ENCODE measurements around the gene TAOK1.
"Not testable (repeated sequence)": the region's sequence is repeated elsewhere in the genome, so short reads cannot be mapped to it uniquely, and the experiment has no call there.

Gene TAOK1

DNA sequence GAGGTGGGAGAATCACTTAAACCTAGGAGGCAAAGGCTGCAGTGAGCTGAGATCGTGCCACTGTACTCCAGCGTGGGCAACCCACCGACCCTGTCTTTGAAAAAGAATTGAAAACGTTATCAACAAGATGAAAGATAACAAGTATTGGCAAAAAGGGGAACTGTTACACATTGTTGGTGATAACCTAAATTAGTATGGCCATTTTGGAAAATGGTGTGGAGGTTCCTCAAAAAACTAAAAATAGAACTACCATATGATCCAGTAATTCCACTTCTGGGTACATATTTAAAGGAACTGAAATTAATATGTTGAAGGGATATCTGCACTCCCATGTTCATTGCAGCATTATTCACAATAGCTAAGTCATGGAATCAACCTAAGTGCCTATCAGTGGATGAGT is 115.7 kb downstream of the TAOK1 start:
- no peaks in the 10 kb centered on the region for H3K9me3 ChIP-seq (ENCODE audit: control insufficient read depth, insufficient read depth, low read length)
- peaks cover 5% of the 10 kb centered on the region for H3K36me3 ChIP-seq (ENCODE audit: insufficient read depth, low read length)
- no peaks in the 10 kb centered on the region for H3K4me1 ChIP-seq (ENCODE audit: insufficient read depth, low read length)
- no peak overlapping the region for H3K9ac ChIP-seq (ENCODE audit: low read depth, low read length)

DNA sequence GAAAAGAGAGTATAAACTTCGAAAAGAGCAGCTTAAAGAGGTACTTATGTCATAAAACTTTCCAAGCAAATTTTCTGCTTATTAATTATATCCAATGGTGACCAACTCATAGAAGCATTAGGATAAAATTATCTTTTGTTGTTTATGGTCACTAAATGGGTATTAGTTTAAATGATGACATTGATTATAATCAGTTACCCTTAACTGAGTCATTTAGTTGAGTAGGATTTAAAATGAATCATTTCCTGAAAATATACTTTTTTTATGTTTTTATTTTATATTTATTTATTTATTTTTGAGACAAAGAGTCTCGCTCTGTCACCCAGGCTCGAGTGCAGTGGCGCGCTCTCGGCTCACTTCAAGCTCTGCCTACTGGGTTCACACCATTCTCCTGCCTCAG is 120.8 kb downstream of the TAOK1 start:
- Histone ChIP-seq H3K9ac (ENCODE audit: low read depth, low read length) (no peak overlapping the region), H3K36me3 (ENCODE audit: insufficient read depth, low read length) (no peaks in the 10 kb centered on the region), H3K4me1 (ENCODE audit: insufficient read depth, low read length) (no peaks in the 10 kb centered on the region), H3K9me3 (ENCODE audit: control insufficient read depth, insufficient read depth, low read length) (no peaks in the 10 kb centered on the region)

DNA sequence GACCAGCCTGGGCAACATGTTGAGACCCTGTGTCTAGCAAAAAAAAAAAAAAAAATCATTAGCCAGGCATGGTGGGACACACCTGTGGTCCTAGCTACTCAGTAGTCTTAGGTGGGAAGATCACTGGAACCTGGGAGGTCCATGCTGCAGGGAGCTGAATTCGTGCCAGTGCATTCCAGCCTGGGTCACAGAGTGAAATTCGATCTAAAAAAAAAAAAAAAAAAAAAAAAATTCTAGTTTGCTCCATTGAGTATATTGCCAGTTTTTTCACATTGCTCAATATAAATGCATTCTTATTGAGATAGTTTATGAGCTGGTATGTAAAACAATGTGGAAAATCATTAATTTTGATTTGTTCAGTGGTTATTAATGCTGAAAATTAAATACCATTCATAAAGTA is 124.6 kb downstream of the TAOK1 start:
- no peak overlapping the region for H3K9ac ChIP-seq (ENCODE audit: low read depth, low read length)
- peaks cover 4% of the 10 kb centered on the region; the same call in 1 of the 2 replicates for H3K36me3 ChIP-seq (ENCODE audit: insufficient read depth, low read length)
- no peaks in the 10 kb centered on the region for H3K4me1 ChIP-seq (ENCODE audit: insufficient read depth, low read length)
- no peaks in the 10 kb centered on the region for H3K9me3 ChIP-seq (ENCODE audit: control insufficient read depth, insufficient read depth, low read length)

DNA sequence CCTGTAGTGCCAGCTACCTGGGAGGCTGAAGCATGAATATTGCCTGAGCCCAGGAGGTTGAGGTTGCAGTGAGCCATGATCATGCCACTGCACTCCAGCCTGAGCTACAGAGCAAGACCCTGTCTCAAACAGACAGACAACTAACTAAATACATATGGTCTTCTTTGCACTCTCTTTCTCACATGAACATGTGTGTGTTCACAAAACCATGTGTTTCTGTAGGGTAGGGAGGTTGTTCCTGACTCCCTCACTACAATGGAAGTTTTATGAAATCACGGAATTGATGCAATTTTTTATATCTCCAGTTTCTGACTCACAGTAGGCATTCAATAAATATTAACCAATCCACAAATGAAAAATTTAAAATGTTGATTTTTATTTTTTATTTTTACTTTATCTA is 128.2 kb downstream of the TAOK1 start:
- no peaks in the 10 kb centered on the region for H3K9me3 ChIP-seq (ENCODE audit: control insufficient read depth, insufficient read depth, low read length)
- H3K4me1 ChIP-seq (ENCODE audit: insufficient read depth, low read length) = no peaks in the 10 kb centered on the region
- no peak overlapping the region for H3K9ac ChIP-seq (ENCODE audit: low read depth, low read length)
- peaks cover 8% of the 10 kb centered on the region; the same call in 1 of the 2 replicates for H3K36me3 ChIP-seq (ENCODE audit: insufficient read depth, low read length)

DNA sequence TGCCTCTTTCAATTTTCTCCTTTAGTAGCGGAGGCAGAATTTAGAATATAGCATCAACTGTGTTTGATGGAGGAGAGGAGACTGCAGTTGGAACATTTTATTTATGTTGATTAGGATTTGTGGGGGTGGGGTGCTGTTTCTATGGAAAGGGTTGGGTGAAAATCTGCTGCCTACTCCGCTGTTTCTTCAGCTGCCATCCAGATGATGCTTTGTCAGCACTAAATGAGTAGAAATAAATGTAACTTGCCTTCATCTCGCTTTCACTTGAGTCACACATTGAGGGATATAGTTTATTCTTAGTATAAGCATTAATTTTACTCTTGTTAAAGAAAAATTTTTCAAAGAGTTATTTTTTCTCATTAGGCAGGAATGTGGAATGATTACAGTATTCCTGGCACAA is 134.5 kb downstream of the TAOK1 start:
- no peak overlapping the region for H3K9ac ChIP-seq (ENCODE audit: low read depth, low read length)
- peaks cover 9% of the 10 kb centered on the region; the same call in 1 of the 2 replicates for H3K36me3 ChIP-seq (ENCODE audit: insufficient read depth, low read length)
- no peaks in the 10 kb centered on the region for H3K4me1 ChIP-seq (ENCODE audit: insufficient read depth, low read length)
- no peaks in the 10 kb centered on the region for H3K9me3 ChIP-seq (ENCODE audit: control insufficient read depth, insufficient read depth, low read length)

DNA sequence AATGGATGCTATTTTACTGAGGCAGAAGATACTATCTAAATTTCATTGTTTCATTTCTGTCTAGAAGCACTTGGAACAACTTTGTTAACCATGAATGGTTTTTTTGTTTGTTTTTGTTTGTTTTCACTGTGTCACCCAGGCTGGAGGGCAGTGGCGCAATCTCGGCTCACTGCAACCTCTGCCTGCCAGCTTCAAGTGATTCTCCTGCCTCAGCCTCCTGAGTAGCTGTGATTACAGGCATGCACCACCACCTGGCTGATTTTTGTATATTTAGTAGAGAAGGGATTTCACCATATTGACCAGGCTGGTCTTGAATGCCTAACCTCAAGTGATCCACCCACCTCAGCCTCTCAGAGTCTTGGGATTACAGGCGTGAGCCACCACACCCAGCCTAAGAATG is 136.2 kb downstream of the TAOK1 start:
- H3K9ac ChIP-seq (ENCODE audit: low read depth, low read length) = no peak overlapping the region
- H3K4me1 ChIP-seq (ENCODE audit: insufficient read depth, low read length) = no peaks in the 10 kb centered on the region
- H3K9me3 ChIP-seq (ENCODE audit: control insufficient read depth, insufficient read depth, low read length) = no peaks in the 10 kb centered on the region
- H3K36me3 ChIP-seq (ENCODE audit: insufficient read depth, low read length) = peaks cover 14% of the 10 kb centered on the region; the same call in 1 of the 2 replicates

DNA sequence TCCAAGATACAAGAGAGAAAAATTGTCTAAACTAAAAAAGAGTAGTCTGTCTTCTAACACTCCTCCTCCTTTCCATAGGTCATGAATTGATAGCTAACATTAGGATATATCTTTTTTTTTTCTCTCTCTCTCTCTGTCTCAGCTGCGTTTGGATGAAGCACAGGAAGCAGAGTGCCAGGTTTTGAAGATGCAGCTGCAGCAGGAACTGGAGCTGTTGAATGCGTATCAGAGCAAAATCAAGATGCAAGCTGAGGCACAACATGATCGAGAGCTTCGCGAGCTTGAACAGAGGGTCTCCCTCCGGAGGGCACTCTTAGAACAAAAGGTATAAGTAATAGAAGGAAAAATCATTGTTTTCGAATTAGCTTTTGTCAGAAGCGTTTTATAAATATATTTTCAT is 143.8 kb downstream of the TAOK1 start:
- no peak overlapping the region for H3K9ac ChIP-seq (ENCODE audit: low read depth, low read length)
- H3K36me3 ChIP-seq (ENCODE audit: insufficient read depth, low read length) = peaks cover 22% of the 10 kb centered on the region
- H3K9me3 ChIP-seq (ENCODE audit: control insufficient read depth, insufficient read depth, low read length) = no peaks in the 10 kb centered on the region
- no peaks in the 10 kb centered on the region for H3K4me1 ChIP-seq (ENCODE audit: insufficient read depth, low read length)

DNA sequence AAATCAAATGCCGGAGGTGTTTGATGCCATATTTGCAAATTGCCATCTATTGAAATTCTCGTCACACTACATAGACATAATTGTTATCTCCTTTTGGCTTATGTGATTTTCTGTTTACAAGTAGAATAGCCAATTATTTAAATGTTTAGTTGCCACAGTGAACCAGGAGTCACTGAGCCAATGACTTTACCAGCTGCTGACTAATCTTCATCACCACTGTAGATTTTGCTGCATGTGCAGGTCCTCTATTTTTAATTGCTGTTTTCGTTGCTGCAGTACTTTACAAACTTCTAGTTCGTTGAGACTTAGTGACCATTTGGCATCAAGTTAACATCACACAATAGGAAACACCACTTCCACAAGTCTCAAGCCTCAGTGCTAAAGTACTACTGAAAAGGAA is 153.9 kb downstream of the TAOK1 start:
- no peaks in the 10 kb centered on the region; the same call in none of the 2 replicates for H3K36me3 ChIP-seq (ENCODE audit: insufficient read depth, low read length)
- H3K4me1 ChIP-seq (ENCODE audit: insufficient read depth, low read length) = no peaks in the 10 kb centered on the region; the same call in 1 of the 2 replicates
- H3K9ac ChIP-seq (ENCODE audit: low read depth, low read length) = no peak overlapping the region
- no peaks in the 10 kb centered on the region for H3K9me3 ChIP-seq (ENCODE audit: control insufficient read depth, insufficient read depth, low read length)

DNA sequence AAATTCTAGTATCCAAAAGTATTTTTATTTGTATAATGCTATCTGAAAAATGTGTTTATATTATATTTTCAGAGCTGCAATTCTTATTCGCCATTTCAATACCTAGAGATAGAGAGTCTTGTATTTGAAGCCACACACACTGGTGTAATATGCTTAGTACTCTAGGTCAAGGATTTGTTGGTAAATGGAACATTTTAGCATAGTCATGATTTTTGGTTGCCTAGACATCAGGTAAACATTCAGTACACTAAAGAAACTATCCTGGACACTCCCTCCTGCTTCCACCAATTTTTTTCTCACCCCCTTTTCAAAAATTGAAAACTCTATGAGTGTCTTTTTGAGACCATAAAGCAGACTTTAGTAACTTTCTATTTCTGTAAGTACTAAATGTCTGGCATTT is 155.9 kb downstream of the TAOK1 start:
- Histone ChIP-seq H3K9me3 (ENCODE audit: control insufficient read depth, insufficient read depth, low read length) (no peaks in the 10 kb centered on the region), H3K4me1 (ENCODE audit: insufficient read depth, low read length) (no peaks in the 10 kb centered on the region; the same call in 1 of the 2 replicates)

DNA sequence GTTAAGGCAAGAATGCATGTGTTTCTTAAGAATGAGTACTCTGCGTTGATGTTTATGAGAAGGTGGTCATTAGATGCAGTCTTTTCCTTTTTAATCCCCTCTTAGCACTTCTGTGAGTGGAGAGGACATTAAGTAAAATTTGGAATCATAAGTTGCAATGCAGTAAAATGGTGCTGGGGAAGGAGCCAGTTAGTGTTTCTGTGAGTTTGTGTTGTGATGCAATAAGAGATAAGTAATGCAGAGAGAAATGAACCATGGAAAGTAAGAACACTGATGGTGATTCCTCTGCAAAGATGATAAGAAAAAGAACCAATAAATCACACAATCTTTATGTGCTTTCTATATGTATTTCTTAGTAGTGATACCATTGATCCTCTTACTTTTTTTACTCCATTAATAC is 156.7 kb downstream of the TAOK1 start:
- Histone ChIP-seq H3K4me1 (ENCODE audit: insufficient read depth, low read length) (no peaks in the 10 kb centered on the region; the same call in 1 of the 2 replicates), H3K36me3 (ENCODE audit: insufficient read depth, low read length) (no peaks in the 10 kb centered on the region; the same call in none of the 2 replicates), H3K9me3 (ENCODE audit: control insufficient read depth, insufficient read depth, low read length) (no peaks in the 10 kb centered on the region), H3K9ac (ENCODE audit: low read depth, low read length) (no peak overlapping the region)

More for the DNA sequence above, 155.9 kb downstream of the TAOK1 start:
- Histone ChIP-seq H3K9ac (ENCODE audit: low read depth, low read length) (no peak overlapping the region), H3K36me3 (ENCODE audit: insufficient read depth, low read length) (no peaks in the 10 kb centered on the region; the same call in none of the 2 replicates)

DNA sequence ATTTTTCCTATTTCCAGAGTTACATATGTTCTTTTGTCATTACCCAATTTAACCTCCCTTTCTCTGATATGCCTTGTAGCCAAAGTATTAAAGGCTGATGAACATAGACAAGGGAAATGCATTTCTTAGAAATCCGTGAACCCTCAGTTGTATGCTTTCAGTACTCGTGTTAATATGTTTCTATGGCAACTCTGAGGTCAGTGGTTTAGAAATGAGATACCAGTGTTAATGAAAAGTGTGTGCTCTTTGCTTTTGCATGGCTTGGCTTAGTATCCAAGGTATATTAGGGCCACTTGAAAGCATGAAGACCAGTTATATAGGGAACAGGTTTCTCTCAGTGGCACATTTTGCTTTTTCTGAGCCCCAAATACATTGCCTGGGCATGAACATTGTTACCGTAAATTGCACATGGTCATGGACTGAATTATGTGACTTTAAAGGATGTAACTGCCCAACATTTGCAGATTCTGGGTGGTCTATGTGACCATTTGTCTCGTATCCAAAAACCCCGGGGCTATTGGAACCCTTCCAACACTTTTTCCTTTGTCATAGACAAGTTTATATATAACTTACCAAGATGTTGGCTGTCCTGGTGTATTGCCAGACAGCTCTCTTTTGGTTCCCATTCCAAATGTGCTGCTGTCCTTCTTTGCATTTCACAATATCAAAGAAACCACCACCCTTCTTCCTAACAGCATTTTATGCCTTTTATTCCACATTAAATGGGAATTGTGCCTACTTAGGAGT is 159.2 kb downstream of the TAOK1 start:
- no peaks in the 10 kb centered on the region for H3K9me3 ChIP-seq (ENCODE audit: control insufficient read depth, insufficient read depth, low read length)
- no peak overlapping the region for H3K9ac ChIP-seq (ENCODE audit: low read depth, low read length)
- H3K36me3 ChIP-seq (ENCODE audit: insufficient read depth, low read length) = no peaks in the 10 kb centered on the region; the same call in 1 of the 2 replicates
- no peaks in the 10 kb centered on the region; the same call in 1 of the 2 replicates for H3K4me1 ChIP-seq (ENCODE audit: insufficient read depth, low read length)

DNA sequence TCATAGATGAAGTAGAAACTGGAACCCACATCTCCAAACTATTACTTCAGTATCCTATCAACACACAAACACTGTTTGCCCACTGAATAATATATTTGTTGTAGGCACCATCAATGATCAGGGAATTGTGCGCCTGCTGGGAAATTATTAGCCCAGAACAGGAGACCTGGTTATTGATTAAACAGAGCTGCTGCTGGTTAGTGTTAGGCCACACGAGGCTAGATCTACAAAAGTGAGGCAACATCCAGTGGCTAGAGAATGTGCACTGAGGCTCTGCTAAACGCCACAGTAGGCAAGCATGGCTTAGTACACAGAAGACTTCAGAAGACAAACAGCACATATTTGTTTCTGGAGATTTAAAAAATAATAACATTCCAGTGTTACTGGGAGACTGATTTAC is 165.7 kb downstream of the TAOK1 start:
- Histone ChIP-seq H3K4me1 (ENCODE audit: insufficient read depth, low read length) (no peaks in the 10 kb centered on the region), H3K9ac (ENCODE audit: low read depth, low read length) (no peak overlapping the region), H3K36me3 (ENCODE audit: insufficient read depth, low read length) (no peaks in the 10 kb centered on the region), H3K9me3 (ENCODE audit: control insufficient read depth, insufficient read depth, low read length) (no peaks in the 10 kb centered on the region)

DNA sequence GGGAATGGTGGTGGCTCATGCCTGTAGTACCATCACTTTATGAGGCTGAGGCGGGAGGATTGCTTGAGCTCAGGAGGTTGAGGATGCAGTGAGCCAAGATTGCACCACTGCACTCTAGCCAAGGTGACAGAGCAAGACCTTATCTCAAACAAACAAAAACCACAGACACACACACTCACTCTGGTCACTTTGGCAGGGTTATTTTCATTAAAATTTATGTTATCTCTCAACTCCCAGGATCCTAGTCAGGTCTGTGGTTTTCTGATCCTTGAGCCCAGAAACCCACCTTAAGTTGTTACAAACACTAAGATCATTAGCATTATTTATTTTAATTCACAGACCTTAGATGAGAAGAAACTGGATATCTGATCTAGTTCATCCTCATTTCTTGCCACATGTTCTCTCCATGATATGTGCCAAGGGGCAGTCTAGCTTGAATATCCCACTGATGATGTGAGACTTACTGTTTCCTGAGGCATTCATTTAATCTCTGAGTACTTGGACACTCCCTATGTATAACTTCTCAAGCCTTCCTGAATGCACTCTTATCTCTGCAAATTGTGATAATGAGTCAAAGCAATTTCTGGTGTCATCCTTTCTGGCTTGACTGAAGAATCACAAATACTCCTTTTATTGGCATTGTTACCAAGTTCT is 167.0 kb downstream of the TAOK1 start:
- no peaks in the 10 kb centered on the region for H3K9me3 ChIP-seq (ENCODE audit: control insufficient read depth, insufficient read depth, low read length)
- H3K4me1 ChIP-seq (ENCODE audit: insufficient read depth, low read length) = no peaks in the 10 kb centered on the region
- no peak overlapping the region for H3K9ac ChIP-seq (ENCODE audit: low read depth, low read length)
- H3K36me3 ChIP-seq (ENCODE audit: insufficient read depth, low read length) = no peaks in the 10 kb centered on the region

DNA sequence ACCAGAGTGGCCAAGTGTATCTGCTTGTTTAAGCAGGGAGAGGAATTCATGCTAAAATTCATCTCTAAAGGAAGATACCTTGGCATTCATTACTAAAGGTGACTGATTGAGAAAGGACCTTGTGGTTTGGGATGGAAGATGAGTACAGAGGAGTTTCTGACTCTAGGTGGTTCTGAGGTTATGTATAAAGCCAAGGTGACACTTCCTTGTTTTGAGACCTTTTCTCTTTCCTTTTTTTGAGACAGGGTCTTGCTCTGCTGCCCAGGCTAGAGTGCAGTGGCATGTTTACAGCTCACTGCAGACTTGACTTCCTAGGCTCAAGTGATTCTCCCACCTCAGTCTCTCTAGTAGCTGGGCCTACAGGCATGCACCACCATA is 167.6 kb downstream of the TAOK1 start:
- no peak overlapping the region for H3K9ac ChIP-seq (ENCODE audit: low read depth, low read length)
- H3K9me3 ChIP-seq (ENCODE audit: control insufficient read depth, insufficient read depth, low read length) = no peaks in the 10 kb centered on the region
- no peaks in the 10 kb centered on the region for H3K4me1 ChIP-seq (ENCODE audit: insufficient read depth, low read length)
- H3K36me3 ChIP-seq (ENCODE audit: insufficient read depth, low read length) = no peaks in the 10 kb centered on the region

DNA sequence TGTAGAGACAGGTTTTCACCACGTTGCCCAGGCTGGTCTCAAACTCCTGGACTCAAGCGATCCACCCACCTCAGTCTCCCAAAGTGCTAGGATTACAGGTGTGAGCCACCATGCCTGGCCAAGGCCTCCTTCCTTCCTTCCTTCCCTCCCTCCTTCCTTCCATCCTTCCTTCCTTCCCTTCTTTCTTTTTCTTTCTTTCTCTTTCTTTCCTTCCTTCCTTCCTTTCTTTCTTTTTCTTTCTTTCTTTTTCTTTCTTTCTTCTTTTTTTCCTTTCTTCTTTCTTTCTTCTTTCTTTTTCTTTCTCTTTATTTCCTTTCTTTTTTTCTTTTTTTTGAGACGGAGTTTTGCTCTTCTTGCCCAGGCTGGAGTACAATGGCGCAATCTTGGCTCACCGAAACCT is 168.0 kb downstream of the TAOK1 start:
- not testable (repeated sequence) for H3K4me1 ChIP-seq (ENCODE audit: insufficient read depth, low read length); H3K9ac ChIP-seq (ENCODE audit: low read depth, low read length); H3K9me3 ChIP-seq (ENCODE audit: control insufficient read depth, insufficient read depth, low read length); H3K36me3 ChIP-seq (ENCODE audit: insufficient read depth, low read length)

All from ES-I3 (cell line).